T-cell (primary cell): ENCODE results near the gene MOK. TPM values are rescaled to one million over a fixed set of nuclear protein-coding genes. Genes with fewer than 3 reads are reported as not detected.

Experiments
- ATAC-seq, 4 experiments: fragments of 200-7000 bp in 3 of 4; fragments of 150-1000 bp in 1 of 4; cut with Tn5 transposase; replicated peaks in 1 of 4; 1 replicate in 3 of 4; 2 replicates in 1 of 4; pipeline ENCODE4 v1.10.0; 2021; ENCODE audit warnings: moderate library complexity in 3 of 4, mild to moderate bottlenecking in 2 of 4, moderate number of reproducible peaks in 1 of 4
- CTCF ChIA-PET, 2 donors: fragments of 300-600 bp; sonication (Branson Sonifier 250); formaldehyde crosslinking; loops; one replicate each; lab custom pipeline; 2022; ENCODE audit warnings: antibody characterized with exemption in 2 of 2; lab: Charles Lee
- POLR2A ChIA-PET, 2 donors: fragments of 300-600 bp; sonication (Branson Sonifier 250); formaldehyde crosslinking; loops; one replicate each; lab custom pipeline; 2022; ENCODE audit warnings: antibody characterized with exemption in 2 of 2; lab: Charles Lee
- DNase-seq, 35 experiments: peaks; one replicate each; pipeline versions ENCODE4 v3.0.0 to v3.0.0-alpha.2; 2013 to 2023
- H3K27ac ChIP-seq: one replicate; pipeline ENCODE4 v1.5.1; 2013; ENCODE audit warnings: low read length
- H3K27me3 ChIP-seq, 2 experiments: replicated peaks in 1 of 2; 1 replicate in 1 of 2; 2 replicates in 1 of 2; pipeline versions ENCODE4 v1.6.1 to v1.7.0; 2013; ENCODE audit warnings: low read length in 1 of 2, mixed read lengths in 1 of 2; ENCODE audit not compliant: control insufficient read depth in 2 of 2, insufficient read depth in 2 of 2; ENCODE audit errors: extremely low read depth in 1 of 2
- H3K36me3 ChIP-seq, 2 donors: 1 replicate in 1 of 2; 2 replicates in 1 of 2; pipeline versions ENCODE4 v1.6.1 to v1.7.0; 2013; ENCODE audit warnings: low read length in 1 of 2; ENCODE audit not compliant: control insufficient read depth in 2 of 2, insufficient read depth in 1 of 2; ENCODE audit errors: extremely low read depth in 1 of 2
- H3K4me1 ChIP-seq, 2 experiments: 1 replicate in 1 of 2; 2 replicates in 1 of 2; pipeline versions ENCODE4 v1.6.1 to v1.7.0; 2013; ENCODE audit warnings: low read length in 2 of 2, mixed read lengths in 1 of 2; ENCODE audit not compliant: insufficient read depth in 2 of 2, control insufficient read depth in 1 of 2; ENCODE audit errors: extremely low read depth in 1 of 2
- H3K4me3 ChIP-seq, 2 donors: 1 replicate in 1 of 2; 2 replicates in 1 of 2; pipeline versions ENCODE4 v1.5.1 to v1.7.0; 2013; ENCODE audit warnings: mild to moderate bottlenecking in 2 of 2, low read length in 1 of 2, moderate library complexity in 1 of 2; ENCODE audit not compliant: control insufficient read depth in 1 of 2; ENCODE audit errors: extremely low read depth in 1 of 2
- H3K9me3 ChIP-seq: 2 replicates; pipeline ENCODE4 v1.7.0; 2013
- H3K27ac Mint-ChIP-seq, 2 donors: one replicate each; pipeline ENCODE4 v1.8.0; 2020 to 2021; ENCODE audit warnings: mild to moderate bottlenecking in 2 of 2, mixed read lengths in 2 of 2
- H3K27me3 Mint-ChIP-seq, 2 donors: one replicate each; pipeline ENCODE4 v1.8.0; 2021 to 2022; ENCODE audit warnings: mixed read lengths in 2 of 2
- H3K36me3 Mint-ChIP-seq: one replicate; pipeline ENCODE4 v1.8.0; 2021; ENCODE audit warnings: mixed read lengths
- H3K4me1 Mint-ChIP-seq, 3 donors: one replicate each; pipeline ENCODE4 v1.8.0; 2020 to 2022; ENCODE audit warnings: mixed read lengths in 3 of 3, mild to moderate bottlenecking in 1 of 3
- H3K4me3 Mint-ChIP-seq, 3 donors: one replicate each; pipeline ENCODE4 v1.8.0; 2020 to 2022; ENCODE audit warnings: mild to moderate bottlenecking in 3 of 3, mixed read lengths in 3 of 3, moderate library complexity in 3 of 3
- H3K9me3 Mint-ChIP-seq, 3 donors: one replicate each; pipeline ENCODE4 v1.8.0; 2020 to 2022; ENCODE audit warnings: mixed read lengths in 3 of 3
- WGBS: methylation state at CpG from one replicate; pipeline ENCODE4 v1.1.5; 2013; ENCODE audit warnings: missing lambda C conversion rate; ENCODE audit not compliant: insufficient coverage; 5-methylcytosine and 5-hydroxymethylcytosine counted together
- total RNA-seq, 35 experiments: library from RNA in 6 of 35; stranded (reverse) in 6 of 35; fragments of 120-200 nt in 1 of 35; gene quantifications; one replicate each; pipeline versions ENCODE4 v1.2.1 to v1.2.4 and lab custom pipeline; 2013 to 2026

Gene MOK
- total RNA-seq, 5 donors from 2014 or later (not counting 1 experiment from before 2014, with no cell fraction given): 0.77 to 4.1 (median 1.9) TPM

- Mint-ChIP-seq H3K9me3 (no peaks in the 10 kb centered on the region), H3K36me3 (peaks cover 7% of the 10 kb centered on the region), H3K4me3 (no peak overlapping the region), H3K4me1 (peaks cover 8 to 9% (median 8%) of the 10 kb centered on the region in 3 donors), H3K27ac (no peak overlapping the region), H3K27me3 (no peaks in the 10 kb centered on the region)
- Histone ChIP-seq H3K27ac (no peak overlapping the region), H3K27me3 (no peaks in the 10 kb centered on the region), H3K9me3 (no peaks in the 10 kb centered on the region), H3K4me1 (peaks cover 0 to 10% of the 10 kb centered on the region in 2 experiments), H3K4me3 (no peak overlapping the region), H3K36me3 (peaks cover 15 to 20% of the 10 kb centered on the region in 2 donors)
- over 99% methylated on average over 10 of the region's 10 CpGs for WGBS
- no peak for DNase-seq
- ATAC-seq: no peak
- ChIA-PET CTCF (no interaction called here), POLR2A (no interaction called here)
These were observed 87.6 kb downstream of the MOK start for GRCh38 chr14:102217399-102217798.

GRCh38 chr14:102215576-102216250 is 89.3 kb downstream of the MOK start:
- Histone ChIP-seq H3K27me3 (no peaks in the 10 kb centered on the region), H3K4me1 (peaks cover 0 to 10% of the 10 kb centered on the region in 2 experiments), H3K27ac (no peak overlapping the region), H3K9me3 (no peaks in the 10 kb centered on the region), H3K36me3 (peaks cover 15 to 32% of the 10 kb centered on the region in 2 donors), H3K4me3 (no peak overlapping the region)
- peaks cover 7 to 8% (median 8%) of the 10 kb centered on the region in 3 donors for H3K4me1 Mint-ChIP-seq
- no peaks in the 10 kb centered on the region for H3K27me3 Mint-ChIP-seq
- no peak overlapping the region for H3K4me3 Mint-ChIP-seq
- DNase-seq: no peak
- H3K9me3 Mint-ChIP-seq: no peaks in the 10 kb centered on the region
- POLR2A ChIA-PET: no interaction called here
- CTCF ChIA-PET: no interaction called here
- H3K36me3 Mint-ChIP-seq: peaks cover 7% of the 10 kb centered on the region
- ATAC-seq: no peak
- H3K27ac Mint-ChIP-seq: no peak overlapping the region
- WGBS: 96% methylated on average over 17 of the region's 20 CpGs

- no peak overlapping the region for H3K4me3 Mint-ChIP-seq
- Histone ChIP-seq H3K4me3 (no peak overlapping the region), H3K27me3 (no peaks in the 10 kb centered on the region), H3K4me1 (peaks cover 0 to 9% of the 10 kb centered on the region in 2 experiments), H3K27ac (no peak overlapping the region), H3K9me3 (no peaks in the 10 kb centered on the region), H3K36me3 (peaks cover 15 to 37% of the 10 kb centered on the region in 2 donors)
- ChIA-PET POLR2A (interaction anchor here in 1 of 2 donors (0.8 kb wide), 1 partner anchor 371 kb away, joined by 4 read pairs; no protein-coding TSS in a partner anchor), CTCF (interaction anchor here in 1 of 2 donors (0.7 kb wide), 1 partner anchor 327 kb away, joined by 3 read pairs; no protein-coding TSS in a partner anchor)
- DNase-seq (no peak), ATAC-seq (no peak)
- no peak overlapping the region for H3K27ac Mint-ChIP-seq
- H3K4me1 Mint-ChIP-seq: peaks cover 7 to 8% (median 8%) of the 10 kb centered on the region in 3 donors
- 98% methylated on average over 11 of the region's 12 CpGs for WGBS
- no peaks in the 10 kb centered on the region for H3K27me3 Mint-ChIP-seq
- peaks cover 9% of the 10 kb centered on the region for H3K36me3 Mint-ChIP-seq
- no peaks in the 10 kb centered on the region for H3K9me3 Mint-ChIP-seq
These were observed 89.9 kb downstream of the MOK start for GRCh38 chr14:102215071-102215470.

- peaks cover 15% of the 10 kb centered on the region for H3K36me3 Mint-ChIP-seq
- H3K4me3 Mint-ChIP-seq: no peak overlapping the region
- H3K27ac Mint-ChIP-seq: no peak overlapping the region
- DNase-seq (no peak), ATAC-seq (no peak)
- H3K27me3 Mint-ChIP-seq: no peaks in the 10 kb centered on the region
- Histone ChIP-seq H3K27me3 (no peaks in the 10 kb centered on the region), H3K36me3 (peaks cover 14 to 35% of the 10 kb centered on the region in 2 donors), H3K4me1 (no peaks in the 10 kb centered on the region), H3K27ac (no peak overlapping the region), H3K4me3 (no peak overlapping the region), H3K9me3 (no peaks in the 10 kb centered on the region)
- no peaks in the 10 kb centered on the region for H3K9me3 Mint-ChIP-seq
- CTCF ChIA-PET: interaction anchor here (0.6 to 0.7 kb wide), 2 partner anchors 15 to 327 kb away, joined by 3 to 5 read pairs; no protein-coding TSS in a partner anchor
- POLR2A ChIA-PET: no interaction called here
- H3K4me1 Mint-ChIP-seq: peaks cover 0 to 1% (median 0%) of the 10 kb centered on the region in 3 donors
- 93% methylated on average over 19 of the region's 25 CpGs for WGBS
These were observed 90.8 kb downstream of the MOK start for GRCh38 chr14:102213984-102214658.

GRCh38 chr14:102213470-102213869 is 91.5 kb downstream of the MOK start:
- WGBS: 97% methylated on average over 5 of the region's 10 CpGs
- no peaks in the 10 kb centered on the region for H3K27me3 Mint-ChIP-seq
- Histone ChIP-seq H3K9me3 (no peaks in the 10 kb centered on the region), H3K27ac (no peak overlapping the region), H3K27me3 (no peaks in the 10 kb centered on the region), H3K36me3 (peaks cover 13 to 41% of the 10 kb centered on the region in 2 donors), H3K4me3 (no peak overlapping the region), H3K4me1 (no peaks in the 10 kb centered on the region)
- POLR2A ChIA-PET: no interaction called here
- H3K9me3 Mint-ChIP-seq: no peaks in the 10 kb centered on the region
- DNase-seq (no peak), ATAC-seq (no peak)
- no peak overlapping the region for H3K27ac Mint-ChIP-seq
- H3K36me3 Mint-ChIP-seq: peaks cover 20% of the 10 kb centered on the region
- no peaks in the 10 kb centered on the region for H3K4me1 Mint-ChIP-seq
- H3K4me3 Mint-ChIP-seq: no peak overlapping the region
- CTCF ChIA-PET: interaction anchor here in 1 of 2 donors (0.6 kb wide), 1 partner anchor 16 kb away, joined by 5 read pairs; no protein-coding TSS in a partner anchor

GRCh38 chr14:102212845-102213244 is 92.1 kb downstream of the MOK start:
- Histone ChIP-seq H3K4me1 (no peaks in the 10 kb centered on the region), H3K36me3 (peaks cover 19 to 43% of the 10 kb centered on the region in 2 donors), H3K4me3 (no peak overlapping the region), H3K27ac (no peak overlapping the region), H3K27me3 (no peaks in the 10 kb centered on the region), H3K9me3 (no peaks in the 10 kb centered on the region)
- H3K27me3 Mint-ChIP-seq: no peaks in the 10 kb centered on the region
- ATAC-seq: no peak
- no peak overlapping the region for H3K27ac Mint-ChIP-seq
- POLR2A ChIA-PET: no interaction called here
- H3K36me3 Mint-ChIP-seq: peaks cover 21% of the 10 kb centered on the region
- CTCF ChIA-PET: no interaction called here
- no peaks in the 10 kb centered on the region for H3K4me1 Mint-ChIP-seq
- H3K9me3 Mint-ChIP-seq: no peaks in the 10 kb centered on the region
- no peak for DNase-seq
- WGBS: 92% methylated on average over 9 of the region's 10 CpGs
- H3K4me3 Mint-ChIP-seq: no peak overlapping the region
